GM19324 (cell line): Measurements from ENCODE around the gene UBE2I.
"Not testable (repeated sequence)": the region's sequence is repeated elsewhere in the genome, so short reads cannot be mapped to it uniquely, and the experiment has no call there.

Experiments used
- ATAC-seq: cut with Tn5 transposase; IDR thresholded peaks from one replicate; pipeline ENCODE4 v1.9.1; 2021; ENCODE audit warnings: mild to moderate bottlenecking, moderate library complexity; ENCODE audit not compliant: unreplicated experiment, low FRiP score

The UBE2I gene

DNA sequence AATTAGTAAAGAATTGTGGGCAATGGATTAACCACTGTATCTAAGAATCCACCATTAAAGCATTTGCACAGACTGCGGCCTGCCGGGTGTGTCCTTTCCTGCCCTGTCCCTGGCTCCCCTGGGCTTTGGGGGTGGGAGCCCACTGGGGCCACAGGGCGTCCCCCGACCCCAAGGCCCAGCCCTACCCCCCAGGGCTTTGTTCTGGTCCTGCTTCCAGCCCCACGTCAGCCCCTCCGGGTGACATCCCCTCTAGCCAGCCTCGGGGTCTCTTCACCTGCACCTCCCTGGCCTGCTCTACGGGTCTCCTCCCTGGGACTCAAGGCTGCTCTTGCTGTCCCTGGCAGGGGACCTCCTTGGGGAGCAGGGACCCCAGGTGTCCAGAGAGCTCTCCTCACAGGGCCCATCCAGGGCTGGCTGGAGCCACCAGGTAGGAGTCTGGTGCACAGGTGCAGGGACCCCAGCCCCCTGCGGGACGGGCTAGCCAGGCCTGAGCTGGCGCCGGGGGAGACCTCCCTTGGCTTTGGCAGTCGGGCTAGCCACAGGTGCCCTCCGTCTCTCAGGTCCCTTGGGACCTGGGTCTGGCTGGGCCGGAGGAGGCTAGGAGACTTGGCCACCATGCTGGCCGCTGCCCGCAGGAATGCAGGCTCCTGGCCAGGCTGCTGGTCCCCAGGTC, 17.6 kb downstream of the UBE2I start:
- no peak for ATAC-seq

DNA sequence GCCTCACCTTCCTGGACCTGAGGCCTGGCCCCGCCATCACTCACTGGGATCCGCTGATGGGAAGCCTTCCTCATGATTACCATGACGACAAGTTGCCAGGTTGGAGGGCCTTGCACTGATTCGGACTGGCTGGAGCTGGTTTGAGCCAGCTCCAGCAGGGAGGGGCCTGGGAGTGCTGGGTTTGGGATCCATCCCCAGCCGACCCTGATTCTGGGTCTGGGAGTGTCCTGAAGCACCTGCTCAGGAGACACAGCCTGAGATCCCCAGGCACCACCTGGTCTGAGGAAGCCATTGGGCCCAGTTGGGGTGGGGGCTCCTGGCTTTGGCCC, 18.1 kb downstream of the UBE2I start:
- no peak for ATAC-seq

DNA sequence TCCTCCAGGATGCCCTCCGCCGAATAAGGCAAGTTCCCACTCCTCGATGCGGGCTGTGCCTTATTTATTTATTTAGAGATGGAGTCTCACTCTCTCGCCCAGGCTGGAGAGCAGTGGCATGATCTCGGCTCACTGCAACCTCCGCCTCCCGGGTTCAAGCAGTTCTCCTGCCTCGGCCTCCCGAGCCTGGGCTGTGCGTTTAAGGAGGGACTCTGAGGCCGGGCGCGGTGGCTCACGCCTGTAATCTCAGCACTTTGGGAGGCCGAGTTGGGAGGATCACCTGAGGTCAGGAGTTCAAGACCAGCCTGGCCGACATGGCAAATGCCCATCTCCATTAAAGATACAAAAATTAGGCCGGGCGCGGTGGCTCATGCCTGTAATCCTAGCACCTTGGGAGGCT, 18.7 kb downstream of the UBE2I start:
- not testable (repeated sequence) for ATAC-seq

DNA sequence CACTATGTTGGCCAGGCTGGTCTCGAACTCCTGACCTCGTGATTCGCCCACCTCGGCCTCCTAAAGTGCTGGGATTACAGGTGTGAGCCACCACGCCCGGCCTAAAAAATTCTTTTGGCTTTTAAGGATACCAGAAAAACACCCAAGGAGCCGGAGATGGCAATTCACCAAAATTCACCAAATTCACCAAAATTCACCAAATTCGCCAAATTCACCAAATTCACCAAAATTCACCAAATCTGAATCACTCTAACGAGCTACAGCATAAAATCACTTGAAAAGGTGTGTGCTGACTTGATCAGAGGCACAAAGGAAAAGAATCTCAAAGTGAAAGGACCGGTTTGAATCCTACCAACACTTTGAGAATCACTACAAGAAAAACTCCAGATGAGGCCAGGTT, 19.5 kb downstream of the UBE2I start:
- not testable (repeated sequence) for ATAC-seq

DNA sequence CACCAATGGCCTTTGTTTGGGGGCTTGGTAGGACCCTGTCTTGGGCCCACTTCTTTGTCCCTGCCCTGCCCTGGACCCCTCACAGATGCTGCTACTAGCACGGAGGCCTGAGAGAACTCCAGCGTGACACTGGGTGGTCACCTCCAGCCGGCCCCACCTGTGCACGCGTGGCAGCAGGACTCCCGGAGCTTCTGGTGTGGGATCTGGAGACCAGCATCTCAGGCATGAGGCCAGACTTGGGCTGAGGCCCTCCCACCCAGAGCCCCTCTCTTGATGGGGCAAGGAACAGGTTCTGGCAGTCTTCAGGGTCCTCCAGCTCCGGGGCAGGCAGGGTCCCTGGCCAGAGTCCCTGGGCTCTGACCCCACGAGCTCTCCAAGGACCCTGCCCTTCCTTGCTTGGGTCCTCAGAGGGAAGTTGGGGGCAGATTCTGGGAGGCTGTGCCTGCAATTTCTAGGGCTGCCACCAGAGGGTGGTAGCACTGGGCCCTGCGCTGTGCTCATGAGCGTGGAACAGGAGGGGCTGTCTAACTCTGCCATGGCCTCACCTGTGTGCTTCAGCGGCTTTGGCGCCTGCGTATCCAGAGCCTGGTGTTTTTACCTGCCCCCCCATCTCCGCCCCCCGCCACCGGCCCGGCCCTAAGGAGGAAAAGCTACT, 21.0 kb downstream of the UBE2I start:
- ATAC-seq = no peak

DNA sequence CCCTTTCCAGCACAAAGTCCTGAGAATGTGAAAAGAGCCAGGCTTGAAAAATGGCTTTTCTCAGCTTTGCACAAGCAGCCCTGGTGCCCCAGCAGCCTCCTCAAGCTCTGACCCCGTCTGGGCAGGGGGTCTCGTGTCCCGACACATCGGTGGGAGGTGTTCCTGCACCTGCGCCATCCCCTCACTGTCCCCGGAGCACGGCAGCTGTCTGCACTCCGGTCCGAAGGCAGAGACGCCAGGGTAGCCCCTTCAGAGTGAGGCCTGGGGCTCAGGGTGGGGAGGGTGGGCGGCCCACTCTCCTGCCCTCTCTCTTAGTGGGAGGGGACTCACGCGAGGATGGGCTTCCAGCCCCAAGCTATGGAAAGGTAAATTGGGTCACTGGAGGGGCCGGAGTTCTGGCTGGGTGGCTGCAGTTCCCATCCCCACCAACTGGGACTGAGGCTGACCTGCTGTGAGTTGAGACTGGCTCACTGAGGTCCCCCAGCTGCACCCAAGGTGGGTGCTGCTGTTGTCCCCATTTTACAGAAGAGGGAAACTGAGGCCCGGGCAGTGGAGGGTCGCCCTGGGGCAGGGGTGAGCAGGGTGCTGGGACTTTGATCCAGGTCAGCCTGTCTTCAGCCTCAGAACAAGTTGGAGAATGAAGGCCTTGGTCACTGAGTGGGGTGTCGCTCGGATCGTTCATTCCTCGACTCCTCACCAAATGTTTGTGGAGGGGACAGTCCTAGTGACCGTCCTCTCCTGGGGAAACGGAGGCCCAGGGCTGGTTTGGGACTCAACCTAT, 21.7 kb downstream of the UBE2I start:
- no peak for ATAC-seq

DNA sequence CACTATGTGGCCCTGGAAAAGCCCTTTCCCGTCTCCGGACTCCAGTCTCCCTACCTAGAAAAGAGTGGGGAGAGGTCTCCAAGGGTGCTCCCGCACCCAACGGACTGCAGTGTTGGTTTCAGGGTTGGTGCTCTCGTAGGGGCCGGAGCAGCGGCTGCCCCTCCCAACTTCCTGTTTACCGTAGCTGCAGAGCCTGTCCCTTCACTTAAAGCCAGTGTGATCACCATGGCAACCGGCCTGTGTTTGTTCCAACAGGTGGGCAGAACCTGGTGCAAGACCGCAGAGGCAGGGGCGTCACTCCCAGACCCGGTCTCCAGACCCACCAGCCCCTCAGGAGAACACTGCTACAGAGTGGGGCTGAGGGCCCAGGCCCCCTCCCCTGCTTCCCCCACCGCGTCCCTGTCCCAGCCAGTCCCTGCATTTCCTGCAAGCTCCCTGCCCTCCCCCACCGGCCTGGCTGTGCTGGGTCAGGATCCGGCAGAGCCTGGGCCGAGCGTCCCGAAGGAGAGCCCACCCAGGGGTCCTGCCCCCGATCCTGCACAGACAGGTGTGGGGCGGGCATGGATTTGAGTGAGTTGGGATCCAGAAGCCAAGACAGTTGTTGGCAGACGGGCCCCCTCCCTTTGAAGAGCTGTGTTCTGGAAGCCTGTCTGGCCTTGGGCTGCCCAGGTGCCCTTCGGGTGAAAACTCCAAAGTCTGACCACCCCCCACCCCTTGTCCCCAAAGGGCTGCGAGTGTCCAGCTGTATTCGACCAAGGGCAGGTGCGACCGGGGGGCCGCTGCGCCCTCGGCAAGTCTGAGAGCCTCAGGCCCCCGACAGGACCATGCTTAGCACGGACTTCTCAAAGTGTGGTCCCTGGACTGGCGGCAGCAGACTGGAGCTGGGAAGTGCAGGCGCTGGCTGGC, 22.5 kb downstream of the UBE2I start:
- no peak for ATAC-seq

DNA sequence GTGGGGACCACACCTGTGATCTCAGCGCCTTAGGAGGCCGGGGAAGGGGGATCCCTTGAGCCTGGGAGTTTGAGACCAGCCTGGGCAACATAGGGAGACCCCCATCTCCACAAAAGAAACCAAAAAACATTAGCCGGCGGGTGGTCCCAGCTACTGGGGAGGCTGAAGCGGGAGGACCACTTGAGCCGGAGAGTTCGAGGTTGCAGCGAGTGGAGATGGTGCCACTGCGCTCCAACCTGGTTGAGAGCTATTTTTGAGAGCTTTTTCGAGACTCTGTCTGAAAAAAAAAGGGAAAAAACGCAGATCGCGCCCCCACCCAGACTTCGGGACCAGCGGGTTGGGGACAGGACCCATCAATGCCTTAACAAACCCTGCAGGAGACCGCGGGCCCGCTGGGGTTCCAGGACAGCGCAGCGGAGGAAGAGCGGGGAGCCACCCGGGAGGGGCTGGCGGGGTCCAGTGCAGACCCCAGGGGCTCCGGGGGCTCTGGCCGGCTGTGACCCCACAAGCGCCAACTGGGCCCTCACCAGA, 23.2 kb downstream of the UBE2I start:
- no peak for ATAC-seq

DNA sequence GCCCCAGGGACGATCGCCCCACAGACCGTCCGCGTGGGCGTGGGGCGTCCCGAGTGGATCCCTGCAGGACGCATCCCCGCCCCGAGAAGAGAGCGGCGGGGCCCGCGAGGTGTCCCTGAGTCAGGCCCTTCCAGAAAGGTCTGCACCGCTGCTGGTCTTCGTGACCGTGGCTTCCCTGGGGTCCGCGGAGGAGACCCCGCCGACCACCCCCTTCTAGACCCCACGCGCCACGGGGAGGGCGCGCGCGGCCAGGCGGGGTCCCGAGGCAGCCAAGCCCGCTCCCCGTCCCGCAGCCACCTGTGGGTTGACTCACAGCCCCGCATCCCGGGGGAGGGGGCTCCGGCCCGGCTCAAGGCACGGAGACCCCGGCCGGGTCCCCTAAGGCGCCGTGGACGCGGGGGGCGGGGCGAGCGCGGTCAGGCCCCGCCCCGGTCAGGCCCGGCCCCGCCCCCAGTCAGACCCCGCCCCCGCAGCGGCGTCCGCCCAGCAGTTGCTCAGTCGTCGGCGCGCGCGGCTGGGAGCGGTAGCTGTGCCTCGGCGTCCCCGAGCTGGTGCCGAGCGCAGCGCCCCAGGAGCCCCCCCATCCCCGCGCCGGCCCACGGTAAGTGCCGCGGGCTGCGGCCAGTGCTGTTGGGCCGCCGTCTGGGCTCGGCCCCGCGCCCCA, 23.8 kb downstream of the UBE2I start, which contains the start of gene BAIAP3:
Gene BAIAP3 (plus strand): TSS at position 497 of the 664 bp plus-strand sequence. CDS start 4,905 bp downstream, outside the sequence.
- no peak for ATAC-seq

DNA sequence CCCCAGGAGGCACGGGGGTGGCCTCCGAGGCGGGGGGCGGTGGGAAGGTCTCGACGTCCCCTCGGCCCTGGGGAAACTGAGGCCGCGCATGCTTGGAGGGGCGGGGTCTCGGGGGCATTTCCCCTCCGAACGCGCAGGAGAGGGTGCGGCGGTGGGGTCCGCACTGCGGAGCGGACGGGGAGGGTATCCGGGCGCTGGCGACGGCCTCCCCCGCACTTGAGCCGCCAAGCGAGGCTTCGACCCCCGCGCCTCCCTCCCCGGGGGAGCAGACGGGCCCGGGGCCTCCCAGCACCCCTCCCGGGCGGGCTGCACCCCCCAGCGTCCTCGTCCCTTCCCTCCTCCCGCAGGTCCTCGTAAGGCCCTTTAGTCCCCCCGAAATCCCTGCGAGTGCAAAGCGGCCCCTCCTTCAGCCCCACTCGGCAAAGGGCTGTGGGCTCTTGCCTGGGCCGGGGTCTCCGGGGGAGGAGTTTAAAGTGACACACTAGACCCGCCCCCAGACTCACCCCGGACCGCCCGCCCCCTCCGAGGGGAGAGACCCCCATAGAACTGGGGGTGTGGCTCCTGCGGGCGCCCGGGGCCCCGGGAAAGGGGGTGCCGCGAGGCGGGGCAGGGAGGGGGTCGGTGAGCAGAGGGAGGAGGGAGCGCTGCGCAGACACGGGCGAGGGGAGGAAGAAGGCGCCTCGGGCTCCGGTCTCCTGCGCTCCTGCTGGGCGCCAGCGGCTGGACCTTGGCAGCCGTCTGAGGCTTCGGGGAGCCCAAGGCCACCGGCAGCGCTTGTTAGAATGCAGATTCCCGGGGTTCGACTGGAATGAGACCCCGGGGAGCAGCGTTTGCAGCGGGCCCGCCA, 24.6 kb downstream of the UBE2I start:
- no peak for ATAC-seq

DNA sequence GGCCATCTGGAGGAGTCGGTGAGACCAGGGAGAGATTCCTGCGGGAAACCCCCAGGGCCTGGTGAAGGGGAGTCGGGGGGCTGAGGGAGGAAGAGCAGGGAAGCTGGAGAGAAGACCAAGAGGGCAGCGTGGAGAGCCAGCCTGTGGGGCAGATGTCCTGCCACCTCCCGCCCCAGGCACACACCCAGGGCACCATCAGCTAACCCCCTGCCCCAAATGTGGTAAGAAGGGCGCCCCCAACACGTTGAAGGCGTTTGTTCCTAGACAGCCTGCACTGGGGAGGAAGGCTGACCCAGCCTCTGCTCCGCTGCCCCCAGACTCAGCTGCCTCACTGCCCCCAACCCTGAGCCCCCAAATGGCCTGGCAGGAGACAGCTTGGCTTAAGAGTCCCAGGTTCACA, 25.3 kb downstream of the UBE2I start:
- no peak for ATAC-seq

DNA sequence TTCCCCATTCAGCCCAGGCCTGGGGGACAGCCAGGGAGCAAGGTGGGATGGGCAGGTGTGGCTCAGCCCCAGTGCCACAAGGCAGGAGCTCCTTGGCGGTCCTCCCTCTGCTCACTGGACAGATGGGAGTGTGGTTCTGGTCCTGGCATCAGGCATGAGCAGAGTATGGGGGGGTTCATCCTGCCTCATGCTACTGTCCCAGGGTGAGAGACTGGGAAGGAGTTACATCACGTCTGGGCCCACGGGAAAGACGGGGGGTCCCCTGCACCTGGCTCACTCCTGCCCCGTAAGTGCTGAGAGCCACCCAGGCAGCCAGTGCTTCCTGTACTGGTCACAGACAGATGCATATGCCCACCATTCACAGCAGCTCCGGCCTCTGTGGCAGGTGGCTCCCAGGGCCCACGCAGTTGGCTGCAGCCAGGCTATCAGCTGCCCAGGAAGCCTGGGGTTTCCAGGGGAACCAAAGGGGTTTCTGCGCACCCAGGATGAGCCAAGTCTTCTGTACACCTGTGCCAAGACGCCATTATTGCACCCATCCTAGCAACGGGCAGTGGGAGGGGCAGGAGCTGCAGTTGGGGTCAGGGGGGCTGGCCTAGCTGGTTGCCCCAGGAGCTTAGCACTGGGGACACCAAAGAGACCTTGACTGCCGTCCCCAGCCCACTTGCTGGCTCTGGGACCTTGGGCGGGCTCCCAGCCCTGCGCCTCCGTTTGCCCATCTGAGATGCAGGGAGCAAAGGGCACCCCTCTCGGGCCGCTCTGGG, 26.0 kb downstream of the UBE2I start:
- no peak for ATAC-seq

DNA sequence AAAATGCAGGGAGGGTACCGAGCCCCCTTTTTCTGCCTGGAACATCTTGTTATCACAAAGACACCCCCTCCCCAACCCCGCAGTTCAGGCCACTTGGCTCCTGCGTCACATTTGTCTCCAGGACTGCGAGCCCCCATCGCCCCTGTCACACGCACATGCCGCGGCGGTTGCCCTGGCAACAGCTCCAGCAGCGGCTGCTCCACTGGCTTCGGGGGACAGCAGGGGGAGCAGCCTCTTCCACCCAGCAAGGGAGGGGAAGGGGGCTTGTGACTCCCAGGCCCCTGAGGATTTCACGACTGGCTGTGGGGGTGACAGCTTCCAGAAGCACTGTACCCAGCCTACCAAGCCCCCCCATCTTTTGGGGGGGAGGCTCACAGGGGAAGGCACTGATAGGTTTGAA, 26.6 kb downstream of the UBE2I start:
- ATAC-seq = no peak

DNA sequence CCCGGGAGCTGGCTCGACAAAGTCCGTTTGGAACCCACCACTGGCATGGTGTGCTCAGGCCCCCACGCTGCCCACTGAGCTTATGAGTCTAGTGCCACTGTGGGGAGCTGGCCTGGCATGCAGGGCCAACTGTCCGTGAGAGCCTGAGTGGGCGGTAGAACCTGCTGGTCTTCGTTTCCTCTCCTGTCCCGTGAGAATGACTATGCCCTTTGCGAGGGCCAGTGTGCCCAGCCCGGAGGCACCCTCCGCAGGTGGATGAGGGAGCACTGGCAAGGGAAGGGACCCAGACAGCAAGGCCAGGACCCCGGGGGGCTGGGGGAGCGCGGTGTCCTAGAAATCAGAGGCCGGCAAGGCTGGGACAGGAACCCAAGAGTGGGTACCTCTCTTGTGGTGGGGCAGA, 27.2 kb downstream of the UBE2I start:
- no peak for ATAC-seq

DNA sequence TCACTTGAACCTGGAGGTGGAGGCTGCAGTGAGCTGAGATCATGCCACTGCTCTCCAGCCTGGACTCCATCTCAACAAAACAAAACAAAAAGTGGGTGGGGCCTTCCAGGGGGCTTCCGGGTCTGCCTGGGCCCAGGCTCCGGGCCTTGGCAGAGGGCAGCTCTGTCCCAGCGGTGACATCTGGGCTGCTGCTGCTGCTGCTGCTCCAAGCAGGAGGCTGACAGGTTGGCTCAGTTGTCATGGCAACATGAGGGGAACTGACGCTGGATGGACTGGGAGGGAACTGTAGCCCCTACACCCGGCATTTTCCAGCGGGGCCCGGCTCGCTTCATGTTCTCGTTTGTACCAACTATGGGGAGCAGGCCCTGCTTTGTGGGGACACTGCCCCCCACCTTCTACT, 28.1 kb downstream of the UBE2I start:
- ATAC-seq = no peak

DNA sequence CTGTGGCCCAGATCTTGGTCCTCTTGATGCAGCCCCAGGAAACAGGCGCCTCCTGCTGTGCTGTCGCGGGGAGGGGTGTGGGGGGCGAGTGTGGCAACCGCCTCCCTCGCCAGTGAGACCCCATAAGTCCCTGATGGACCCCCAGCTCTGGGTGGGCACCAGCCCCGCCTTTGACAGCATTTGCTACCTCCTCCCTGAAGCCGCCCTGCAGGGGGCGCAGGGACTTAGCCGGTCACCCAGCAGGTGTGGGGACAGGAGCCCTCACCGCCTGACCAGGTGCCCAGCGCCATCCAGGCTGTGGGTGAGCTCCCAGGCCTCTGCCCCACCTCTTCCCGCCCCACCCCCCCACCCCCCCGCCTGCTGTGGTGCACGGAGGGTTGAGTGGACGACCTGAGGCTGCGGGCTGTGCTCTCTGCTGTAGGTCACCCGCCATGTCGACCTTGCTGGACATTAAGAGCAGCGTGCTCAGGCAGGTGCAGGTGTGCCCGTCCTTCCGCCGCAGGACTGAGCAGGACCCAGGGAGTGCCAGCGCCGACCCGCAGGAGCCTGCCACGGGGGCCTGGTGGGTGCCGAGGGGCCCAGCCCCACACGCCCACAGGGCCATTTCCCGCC, 28.8 kb downstream of the UBE2I start:
- no peak for ATAC-seq

DNA sequence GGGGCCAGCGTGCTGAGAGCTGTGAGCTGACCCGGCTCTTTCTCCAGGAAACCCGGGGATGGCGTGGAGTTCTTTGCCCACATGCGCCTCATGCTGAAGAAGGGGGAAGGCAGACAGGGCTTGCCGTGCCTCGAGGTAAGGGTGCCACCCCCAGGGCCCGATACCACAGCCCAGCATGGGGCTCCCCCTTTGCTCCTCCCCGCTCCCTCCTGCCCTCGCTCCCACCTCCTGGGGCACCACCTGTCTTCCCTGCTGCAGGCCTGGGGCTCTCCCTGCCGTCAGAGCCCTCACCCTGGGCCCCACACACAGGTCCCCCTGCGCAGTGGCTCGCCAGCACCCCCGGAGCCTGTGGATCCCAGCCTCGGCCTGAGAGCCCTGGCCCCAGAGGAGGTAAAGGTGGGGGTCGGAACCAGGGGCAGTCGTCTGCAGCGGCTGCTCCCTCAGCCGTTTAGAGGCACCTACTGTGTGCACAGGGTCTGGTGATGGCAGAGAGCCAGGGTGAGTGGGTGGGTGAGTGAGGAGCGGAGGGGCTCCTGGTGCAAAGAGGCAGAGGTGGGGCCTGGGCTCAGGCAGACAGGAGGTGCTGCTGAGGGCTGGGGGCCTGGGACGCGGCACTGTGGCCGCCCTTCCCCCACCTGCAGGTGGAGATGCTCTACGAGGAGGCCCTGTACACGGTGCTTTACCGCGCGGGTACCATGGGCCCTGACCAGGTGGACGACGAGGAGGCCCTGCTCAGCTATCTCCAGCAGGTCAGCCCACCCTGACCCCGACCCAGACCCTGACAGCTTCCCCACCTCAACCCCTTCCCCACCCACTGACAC, 29.6 kb downstream of the UBE2I start:
- ATAC-seq = no peak
